HepG2 (cell line): ENCODE data around the gene TTLL8. TPM values are rescaled to one million over a fixed set of nuclear protein-coding genes. Genes with fewer than 3 reads are reported as not detected.
A peak's percentile ranks its signal among the peaks of the same experiment; 100 is the strongest.

Experiments used
- ARNT2 ChIP-seq: sonication (generic); formaldehyde crosslinking; IDR thresholded peaks from 2 replicates; pipeline ENCODE4 v1.8.0; 2022; ENCODE audit warnings: mild to moderate bottlenecking, low read depth, missing genetic modification reagents, moderate library complexity
- ATF7-NPFF ChIP-seq: sonication (generic); formaldehyde crosslinking; IDR thresholded peaks from 2 replicates; pipeline ENCODE4 v1.8.1; 2023; ENCODE audit warnings: mild to moderate bottlenecking, low read depth, missing genetic modification reagents, moderate library complexity
- CENPX ChIP-seq: sonication (generic); formaldehyde crosslinking; IDR thresholded peaks from 2 replicates; pipeline ENCODE4 v1.9.0; 2021; ENCODE audit warnings: mild to moderate bottlenecking, missing genetic modification reagents, moderate library complexity
- KLF11 ChIP-seq: IDR thresholded peaks from 2 replicates; pipeline ENCODE4 v1.6.1; 2016; ENCODE audit warnings: missing compliant biosample characterization
- MAX ChIP-seq: IDR thresholded peaks from 2 replicates; pipeline ENCODE4 v1.6.1; 2012; ENCODE audit warnings: inconsistent platforms
- POGK ChIP-seq: sonication (generic); formaldehyde crosslinking; conservative IDR thresholded peaks from 2 replicates; pipeline ENCODE4 v1.8.0; 2022; ENCODE audit warnings: mild to moderate bottlenecking, moderate library complexity, missing genetic modification reagents
- SKI ChIP-seq: fragments of 450-650 bp; IDR thresholded peaks from one replicate; pipeline ENCODE4 v1.6.1; 2018; ENCODE audit warnings: mild to moderate bottlenecking; ENCODE audit not compliant: partially characterized antibody
- STAT5B ChIP-seq: sonication (generic); formaldehyde crosslinking; IDR thresholded peaks from 2 replicates; pipeline ENCODE4 v1.4.0; 2020; ENCODE audit warnings: missing genetic modification reagents
- ZFAT ChIP-seq: sonication (generic); formaldehyde crosslinking; conservative IDR thresholded peaks from 2 replicates; pipeline ENCODE4 v1.8.1; 2023; ENCODE audit warnings: missing genetic modification reagents, inconsistent platforms
- ZFP36L2 ChIP-seq: sonication (generic); formaldehyde crosslinking; IDR thresholded peaks from 2 replicates; pipeline ENCODE4 v1.4.0; 2020; ENCODE audit warnings: missing genetic modification reagents
- ZNF18 ChIP-seq: sonication (generic); formaldehyde crosslinking; IDR thresholded peaks from 2 replicates; pipeline ENCODE4 v1.8.0; 2022; ENCODE audit warnings: mild to moderate bottlenecking, missing genetic modification reagents; ENCODE audit not compliant: insufficient replicate concordance
- ZNF30 ChIP-seq: sonication (generic); formaldehyde crosslinking; IDR thresholded peaks from 2 replicates; pipeline ENCODE4 v1.5.0; 2020; ENCODE audit warnings: mild to moderate bottlenecking, missing genetic modification reagents
- ZNF510 ChIP-seq: sonication (generic); formaldehyde crosslinking; IDR thresholded peaks from 2 replicates; pipeline ENCODE4 v1.4.0; 2020; ENCODE audit warnings: low read depth, mild to moderate bottlenecking, missing genetic modification reagents
- ZNF570 ChIP-seq: sonication (generic); formaldehyde crosslinking; IDR thresholded peaks from 2 replicates; pipeline ENCODE4 v1.4.0; 2020; ENCODE audit warnings: mild to moderate bottlenecking, missing genetic modification reagents, borderline replicate concordance
- ZNF704 ChIP-seq: sonication (generic); formaldehyde crosslinking; IDR thresholded peaks from 2 replicates; pipeline ENCODE4 v1.8.1; 2023; ENCODE audit warnings: mild to moderate bottlenecking, inconsistent platforms, moderate library complexity, missing genetic modification reagents, borderline replicate concordance
- polyA plus RNA-seq, 8 experiments: library from polyadenylated mRNA; depleted of rRNA in 3 of 8; stranded (reverse) in 7 of 8; unstranded in 1 of 8; fragments of >200 nt; fragmentation: Illumina TruSeq in 4 of 8; extraction: Trizol in 4 of 8; gene quantifications; 2 replicates each; pipeline versions ENCODE4 v1.2.1 to v1.2.3, GENCODE V29; 2011 to 2016; ENCODE audit warnings: low read depth in 4 of 8, missing spikeins in 1 of 8, mixed read lengths in 1 of 8; ENCODE audit not compliant: insufficient read depth in 1 of 8
- total RNA-seq, 5 experiments: library from RNA; depleted of rRNA; stranded (reverse); fragments of >200 nt; fragmentation: Illumina TruSeq; extraction: Trizol; gene quantifications; 2 replicates each; pipeline ENCODE4 v1.2.3, GENCODE V29; 2016; ENCODE audit warnings: low read depth in 1 of 5
- TF ChIP-seq, protein P1 (sequence below): sonication (generic); formaldehyde crosslinking; IDR thresholded peaks from 2 replicates; pipeline ENCODE4 v1.4.0; 2020; ENCODE audit warnings: mild to moderate bottlenecking, low read depth, missing genetic modification reagents
- TF ChIP-seq, protein P2 (sequence below): sonication (generic); formaldehyde crosslinking; IDR thresholded peaks from 2 replicates; pipeline ENCODE4 v1.4.0; 2020; ENCODE audit warnings: missing genetic modification reagents, borderline replicate concordance
- TF ChIP-seq, protein P3 (sequence below): sonication (generic); formaldehyde crosslinking; IDR thresholded peaks from 2 replicates; pipeline ENCODE4 v1.4.0; 2020; ENCODE audit warnings: missing genetic modification reagents
- TF ChIP-seq, protein P4 (sequence below): IDR thresholded peaks from 2 replicates; pipeline ENCODE4 v1.6.1; 2016; ENCODE audit warnings: mild to moderate bottlenecking, missing biosample characterization, missing genetic modification reagents

Gene TTLL8
- total and polyA plus RNA-seq, 2 of the 13 experiments (the other 11 are each of a cell fraction or from before 2014, with no cell fraction given), result not detected

DNA sequence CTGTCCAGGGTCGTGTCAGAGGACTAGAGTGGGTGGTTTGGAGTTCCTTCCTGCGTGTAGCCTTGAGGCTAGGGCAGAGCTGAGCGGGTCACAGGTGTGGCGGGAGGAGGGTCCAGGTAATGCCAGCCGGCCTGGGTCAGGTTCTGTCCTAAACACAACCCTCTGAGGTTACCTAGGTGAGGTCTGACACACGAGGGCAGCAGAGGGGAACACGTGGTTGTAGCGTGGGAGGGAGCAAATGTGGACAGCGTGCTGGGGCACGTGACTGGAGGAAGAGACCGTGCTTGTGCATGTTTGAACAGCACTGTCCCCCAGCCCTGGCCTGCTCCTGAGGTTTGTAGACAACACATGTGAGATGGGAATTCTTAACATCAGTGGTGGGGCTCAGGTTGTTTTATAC lies 44.8 kb upstream of the TTLL8 start (continued):
- TF ChIP-seq, protein P1, sequence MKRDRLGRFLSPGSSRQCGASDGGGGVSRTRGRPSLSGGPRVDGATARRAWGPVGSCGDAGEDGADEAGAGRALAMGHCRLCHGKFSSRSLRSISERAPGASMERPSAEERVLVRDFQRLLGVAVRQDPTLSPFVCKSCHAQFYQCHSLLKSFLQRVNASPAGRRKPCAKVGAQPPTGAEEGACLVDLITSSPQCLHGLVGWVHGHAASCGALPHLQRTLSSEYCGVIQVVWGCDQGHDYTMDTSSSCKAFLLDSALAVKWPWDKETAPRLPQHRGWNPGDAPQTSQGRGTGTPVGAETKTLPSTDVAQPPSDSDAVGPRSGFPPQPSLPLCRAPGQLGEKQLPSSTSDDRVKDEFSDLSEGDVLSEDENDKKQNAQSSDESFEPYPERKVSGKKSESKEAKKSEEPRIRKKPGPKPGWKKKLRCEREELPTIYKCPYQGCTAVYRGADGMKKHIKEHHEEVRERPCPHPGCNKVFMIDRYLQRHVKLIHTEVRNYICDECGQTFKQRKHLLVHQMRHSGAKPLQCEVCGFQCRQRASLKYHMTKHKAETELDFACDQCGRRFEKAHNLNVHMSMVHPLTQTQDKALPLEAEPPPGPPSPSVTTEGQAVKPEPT (CRISPR knock-in tag), result no peak
- TF ChIP-seq SKI (no peak), ZNF704 (CRISPR knock-in tag) (peak; percentile 84; the same call in 1 of the 2 replicates), ATF7-NPFF (CRISPR knock-in tag) (peak; percentile 70), MAX (peak; percentile 99), ZFAT (CRISPR knock-in tag) (no peak), ZNF570 (CRISPR knock-in tag) (peak; percentile 78; the same call in 1 of the 2 replicates), ARNT2 (peak; percentile 87), ZFP36L2 (no peak), ZNF30 (CRISPR knock-in tag) (no peak), STAT5B (CRISPR knock-in tag) (no peak), ZNF510 (CRISPR knock-in tag) (no peak), ZNF18 (CRISPR knock-in tag) (peak; percentile 89), CENPX (CRISPR knock-in tag) (no peak), KLF11 (CRISPR knock-in tag) (0 out of 2 replicates have a peak, but pooled peaks have one; percentile 64), POGK (CRISPR knock-in tag) (peak; percentile 48; the same call in 1 of the 2 replicates)
- TF ChIP-seq, protein P2, sequence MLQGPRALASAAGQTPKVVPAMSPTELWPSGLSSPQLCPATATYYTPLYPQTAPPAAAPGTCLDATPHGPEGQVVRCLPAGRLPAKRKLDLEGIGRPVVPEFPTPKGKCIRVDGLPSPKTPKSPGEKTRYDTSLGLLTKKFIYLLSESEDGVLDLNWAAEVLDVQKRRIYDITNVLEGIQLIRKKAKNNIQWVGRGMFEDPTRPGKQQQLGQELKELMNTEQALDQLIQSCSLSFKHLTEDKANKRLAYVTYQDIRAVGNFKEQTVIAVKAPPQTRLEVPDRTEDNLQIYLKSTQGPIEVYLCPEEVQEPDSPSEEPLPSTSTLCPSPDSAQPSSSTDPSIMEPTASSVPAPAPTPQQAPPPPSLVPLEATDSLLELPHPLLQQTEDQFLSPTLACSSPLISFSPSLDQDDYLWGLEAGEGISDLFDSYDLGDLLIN, result no peak
- TF ChIP-seq, protein P3, sequence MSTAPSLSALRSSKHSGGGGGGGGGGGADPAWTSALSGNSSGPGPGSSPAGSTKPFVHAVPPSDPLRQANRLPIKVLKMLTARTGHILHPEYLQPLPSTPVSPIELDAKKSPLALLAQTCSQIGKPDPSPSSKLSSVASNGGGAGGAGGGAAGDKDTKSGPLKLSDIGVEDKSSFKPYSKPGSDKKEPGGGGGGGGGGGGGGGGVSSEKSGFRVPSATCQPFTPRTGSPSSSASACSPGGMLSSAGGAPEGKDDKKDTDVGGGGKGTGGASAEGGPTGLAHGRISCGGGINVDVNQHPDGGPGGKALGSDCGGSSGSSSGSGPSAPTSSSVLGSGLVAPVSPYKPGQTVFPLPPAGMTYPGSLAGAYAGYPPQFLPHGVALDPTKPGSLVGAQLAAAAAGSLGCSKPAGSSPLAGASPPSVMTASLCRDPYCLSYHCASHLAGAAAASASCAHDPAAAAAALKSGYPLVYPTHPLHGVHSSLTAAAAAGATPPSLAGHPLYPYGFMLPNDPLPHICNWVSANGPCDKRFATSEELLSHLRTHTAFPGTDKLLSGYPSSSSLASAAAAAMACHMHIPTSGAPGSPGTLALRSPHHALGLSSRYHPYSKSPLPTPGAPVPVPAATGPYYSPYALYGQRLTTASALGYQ (CRISPR knock-in tag), result no peak
- TF ChIP-seq, protein P4, sequence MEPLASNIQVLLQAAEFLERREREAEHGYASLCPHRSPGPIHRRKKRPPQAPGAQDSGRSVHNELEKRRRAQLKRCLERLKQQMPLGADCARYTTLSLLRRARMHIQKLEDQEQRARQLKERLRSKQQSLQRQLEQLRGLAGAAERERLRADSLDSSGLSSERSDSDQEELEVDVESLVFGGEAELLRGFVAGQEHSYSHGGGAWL (CRISPR knock-in tag), result peak; percentile 86
